ENCODE data around the gene ADK. TPM values are rescaled to one million over a fixed set of nuclear protein-coding genes. Genes with fewer than 3 reads are reported as not detected.
A peak's percentile ranks its signal among the peaks of the same experiment; 100 is the strongest.

The ADK gene
- total and polyA plus RNA-seq, 2 of the 4 experiments (the other 2 are of a cell fraction) = 30.6 to 40.9 TPM

- H3K27ac ChIP-seq (ENCODE audit: insufficient read depth, low read length) = no peak overlapping the region
- no peak overlapping the region for H3K56ac ChIP-seq (ENCODE audit: extremely low read depth, insufficient read depth, low read length)
- H3K14ac ChIP-seq (replicated peaks; ENCODE audit: low read depth, low read length) = no peak overlapping the region
- H2AFZ ChIP-seq (replicated peaks; ENCODE audit: low read length, poor library complexity) = no peak overlapping the region
- no peak overlapping the region for H4K8ac ChIP-seq (ENCODE audit: low read depth in 2 of 2, low read length in 2 of 2)
- no peak overlapping the region for H4K5ac ChIP-seq (ENCODE audit: low read depth, low read length)
- H3K79me1 ChIP-seq (ENCODE audit: low read depth in 1 of 2, low read length in 2 of 2) = peaks cover 3 to 18% of the 10 kb centered on the region in 2 experiments; a peak in 3 of 4 replicates
- in situ Hi-C loops (cut with MboI; ENCODE audit: low sequenced_read_pairs) (no loop called here), intact Hi-C loops (cut with micrococcal nuclease) (loop anchor here (5.0 kb wide), 1 partner anchor 1205 kb away; no protein-coding TSS in a partner anchor), dilution Hi-C loops (cut with HindIII; ENCODE audit: low sequenced_read_pairs, unreplicated experiment) (no loop called here)
- no peaks in the 10 kb centered on the region for H3K36me3 ChIP-seq (ENCODE audit: control insufficient read depth, insufficient read depth, low read length)
- ChIA-PET POLR2A (ENCODE audit: unreplicated experiment) (no interaction called here), CTCF (interaction anchor here (1.4 kb wide), 1 partner anchor 55 kb away, joined by 4 read pairs; no protein-coding TSS in a partner anchor)
- no peak overlapping the region for H2BK15ac ChIP-seq (ENCODE audit: low read depth, low read length)
- no peaks in the 10 kb centered on the region for H3K27me3 ChIP-seq (ENCODE audit: control insufficient read depth, insufficient read depth, low read length)
- H4K20me1 ChIP-seq (ENCODE audit: insufficient read depth, low read length) = no peaks in the 10 kb centered on the region
- no peak overlapping the region for H3K18ac ChIP-seq (ENCODE audit: low read depth, low read length)
- H2BK120ac ChIP-seq (ENCODE audit: low read depth, low read length) = no peak overlapping the region
- no peak overlapping the region for H3K4ac ChIP-seq (ENCODE audit: low read depth, low read length)
- no peak overlapping the region for H2BK5ac ChIP-seq (ENCODE audit: low read depth, low read length, poor library complexity, severe bottlenecking)
- no peak overlapping the region for H4K91ac ChIP-seq (ENCODE audit: insufficient read depth, low read depth, low read length)
- no peak overlapping the region for H3K4me3 ChIP-seq (ENCODE audit: insufficient read depth, low read depth, low read length)
- H3K23ac ChIP-seq (ENCODE audit: low read depth, low read length) = no peak overlapping the region
- H3K9me1 ChIP-seq (ENCODE audit: insufficient read depth, low read length) = 0 out of 2 replicates have a peak, but pooled peaks cover 3% of the 10 kb centered on the region
- peak; percentile 49 for ATAC-seq (ENCODE audit: low read depth)
- no peak overlapping the region for H3K4me2 ChIP-seq (ENCODE audit: low read depth, low read length)
- H3K9me3 ChIP-seq (ENCODE audit: control insufficient read depth, insufficient read depth, low read length) = no peaks in the 10 kb centered on the region
- no peak overlapping the region for H2AK5ac ChIP-seq (ENCODE audit: low read depth, low read length)
- TF ChIP-seq MAFK (IDR thresholded peaks at IDR 0.05; ENCODE audit: low read depth, low read length) (no peak), POLR2A (IDR thresholded peaks at IDR 0.05; ENCODE audit: low read depth, low read length) (no peak), MXI1 (IDR thresholded peaks at IDR 0.05; ENCODE audit: borderline replicate concordance, low read depth, low read length) (no peak), MAZ (IDR thresholded peaks at IDR 0.05; ENCODE audit: borderline replicate concordance, low read depth, low read length) (no peak), ELK1 (IDR thresholded peaks at IDR 0.05; ENCODE audit: borderline replicate concordance, low read depth, low read length) (no peak), CEBPB (IDR thresholded peaks at IDR 0.05; ENCODE audit: low read depth, low read length) (no peak), RCOR1 (IDR thresholded peaks at IDR 0.05; ENCODE audit: insufficient replicate concordance, low read length) (no peak), SMC3 (IDR thresholded peaks at IDR 0.05; ENCODE audit: low read depth, low read length) (no peak), NFE2L2 (IDR thresholded peaks at IDR 0.05; ENCODE audit: low read depth, low read length) (no peak), BHLHE40 (IDR thresholded peaks at IDR 0.05; ENCODE audit: low read depth, low read length) (no peak), FOS (IDR thresholded peaks at IDR 0.05; ENCODE audit: low read depth, low read length) (no peak)
- no peak overlapping the region for H2AK9ac ChIP-seq (replicated peaks; ENCODE audit: low read depth, low read length, poor library complexity)
- no CpG with 5 or more reads among the region's 2 CpGs for WGBS, 2 experiments (ENCODE audit: extremely low coverage in 2 of 2, insufficient read length in 1 of 2)
- no peak overlapping the region for H2BK20ac ChIP-seq (ENCODE audit: low read depth, low read length)
- H3K9ac ChIP-seq (ENCODE audit: low read depth, low read length) = no peak overlapping the region
- H3K4me1 ChIP-seq (ENCODE audit: control insufficient read depth, insufficient read depth, low read length) = peaks cover 3% of the 10 kb centered on the region; the same call in 1 of the 2 replicates
- DNase-seq = peak; percentile 60
- no TSS peak for BruUV-seq (replicated peaks)
These were observed 5.9 kb downstream of the ADK start for GRCh38 chr10:74156919-74157289.

Measured in IMR-90 (cell line).